Germinal center (tissue), 1 donor: Measurements from ENCODE around the gene CXorf66.
"Not testable (repeated sequence)": the region's sequence is repeated elsewhere in the genome, so short reads cannot be mapped to it uniquely, and the experiment has no call there.

Source experiments
- DNase-seq: peaks from one replicate; pipeline ENCODE4 v3.0.0; 2012; ENCODE audit warnings: mixed read lengths, low spot score

Gene CXorf66

DNA sequence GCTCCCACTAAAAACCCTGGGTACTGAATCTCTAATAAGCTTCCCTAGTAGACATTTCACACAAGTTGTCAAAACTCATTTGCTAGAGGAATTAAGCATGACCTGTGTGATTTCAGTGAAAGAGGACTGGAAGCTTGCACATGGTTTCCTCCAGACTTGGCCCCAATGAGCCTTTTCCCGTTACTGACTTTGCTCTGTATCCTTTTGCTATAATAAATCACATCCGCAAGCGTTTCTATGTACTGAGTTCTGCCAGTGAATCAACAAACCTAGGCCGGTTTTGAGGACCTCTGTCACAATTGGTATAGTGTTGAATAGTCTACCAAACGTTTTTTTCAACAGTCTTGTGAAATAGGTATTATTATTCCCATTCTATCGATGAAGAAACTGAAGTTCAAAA lies 40.6 kb downstream of the CXorf66 start:
- no peak for DNase-seq

GRCh38 chrX:139924069-139924695 lies 41.1 kb downstream of the CXorf66 start:
- no peak for DNase-seq

- DNase-seq, result not testable (repeated sequence)
Observed at GRCh38 chrX:139921142-139921541, 44.2 kb downstream of the CXorf66 start.

DNA sequence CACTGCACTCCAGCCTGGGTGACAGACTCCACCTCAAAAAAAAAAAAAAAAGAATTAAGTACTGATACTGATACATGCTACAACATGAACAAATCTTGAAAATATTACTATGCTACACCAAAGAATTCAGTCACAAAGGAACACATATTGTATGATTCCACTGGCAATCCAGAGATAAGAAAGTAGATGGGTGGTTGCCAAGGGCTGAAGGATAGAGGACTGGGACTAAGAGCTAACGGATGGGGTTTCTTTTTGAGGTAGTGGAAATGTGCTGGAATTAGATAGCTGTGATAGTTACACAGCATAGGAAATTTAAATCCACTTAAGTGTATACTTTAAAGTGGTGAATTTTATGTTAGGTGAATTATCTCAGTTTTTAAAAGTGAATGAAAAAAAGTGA lies 45.0 kb downstream of the CXorf66 start:
- no peak for DNase-seq

DNA sequence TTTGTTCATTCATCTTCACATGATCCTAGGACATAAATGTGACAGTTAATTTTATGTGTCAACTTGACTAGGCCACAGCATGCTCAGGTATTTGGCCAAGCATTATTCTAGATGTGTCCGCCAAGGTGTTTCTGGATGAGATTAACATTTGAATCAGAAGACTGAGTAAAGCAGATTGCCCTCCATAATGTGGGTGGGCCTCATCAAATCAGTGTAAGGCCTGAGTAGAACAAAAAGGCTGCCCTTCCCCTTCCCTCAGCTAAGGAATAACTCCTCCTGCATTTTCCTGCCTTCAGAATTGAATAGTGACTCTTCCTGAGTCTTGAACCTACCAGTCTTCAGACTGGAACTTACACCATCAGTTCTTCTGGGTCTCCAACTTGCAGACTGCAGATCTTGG lies 50.9 kb downstream of the CXorf66 start:
- no peak for DNase-seq

GRCh38 chrX:139909712-139910111 lies 55.6 kb downstream of the CXorf66 start:
- DNase-seq, result no peak

- no peak for DNase-seq
Observed at GRCh38 chrX:139907078-139907477, 58.2 kb downstream of the CXorf66 start.

- DNase-seq, result no peak
Observed at GRCh38 chrX:139905743-139906142, 59.6 kb downstream of the CXorf66 start.
